Vagina (tissue), 2 donors: ENCODE results near the gene MEGF6. TPM values are rescaled to one million over a fixed set of nuclear protein-coding genes. Genes with fewer than 3 reads are reported as not detected.

Experiments used
- DNase-seq, 2 donors: peaks; one replicate each; pipeline ENCODE4 v3.0.0-alpha.2; 2017; ENCODE audit errors: extremely low spot score in 2 of 2
- H3K27ac ChIP-seq: fragments of 200-600 bp; sonication (generic); one replicate; pipeline ENCODE4 v1.5.1; 2019
- H3K27me3 ChIP-seq: fragments of 200-600 bp; sonication (generic); one replicate; pipeline ENCODE4 v1.5.1; 2019
- H3K36me3 ChIP-seq, 2 donors: fragments of 200-600 bp; sonication (generic); one replicate each; pipeline ENCODE4 v1.5.1; 2017 to 2019
- H3K4me1 ChIP-seq: fragments of 200-600 bp; sonication (generic); one replicate; pipeline ENCODE4 v1.5.1; 2019
- H3K4me3 ChIP-seq, 2 donors: fragments of 200-600 bp; sonication (generic); 1 replicate in 1 of 2; 2 replicates in 1 of 2; pipeline ENCODE4 v1.5.1; 2016 to 2019
- H3K9me3 ChIP-seq: fragments of 200-600 bp; sonication (generic); one replicate; pipeline ENCODE4 v1.5.1; 2019
- POLR2A ChIP-seq, 2 donors: fragments of 450-650 bp; IDR thresholded peaks; one replicate each; pipeline ENCODE4 v1.6.1; 2017; ENCODE audit warnings: antibody characterized with exemption in 2 of 2, mild to moderate bottlenecking in 2 of 2, moderate library complexity in 2 of 2
- POLR2AphosphoS5 ChIP-seq, 2 donors: sonication (generic); formaldehyde crosslinking; IDR thresholded peaks; one replicate each; pipeline ENCODE4 v1.9.0; 2017; ENCODE audit warnings: antibody characterized with exemption in 2 of 2, mild to moderate bottlenecking in 2 of 2, low read depth in 1 of 2; ENCODE audit not compliant: insufficient read depth in 1 of 2
- intact Hi-C: fragments of 100-400 bp; cut with DNase I; formaldehyde crosslinking; loops from one replicate; pipeline ENCODE4 v1.15.1; 2023
- total RNA-seq: library from RNA; depleted of rRNA; stranded (reverse); fragments of >200 nt; gene quantifications from one replicate; pipeline ENCODE4 v1.2.3, GENCODE V29; 2016
- TF ChIP-seq, protein P1 (sequence below), 3 experiments: fragments of 450-650 bp in 2 of 3; fragments of 200-600 bp in 1 of 3; sonication (generic) in 1 of 3; IDR thresholded peaks; one replicate each; pipeline ENCODE4 v1.5.1; 2017 to 2019; ENCODE audit warnings: antibody characterized with exemption in 3 of 3, mild to moderate bottlenecking in 2 of 3, moderate library complexity in 2 of 3

Gene MEGF6
- total RNA-seq, 1 donor from 2014 or later: 37.6 TPM

DNA sequence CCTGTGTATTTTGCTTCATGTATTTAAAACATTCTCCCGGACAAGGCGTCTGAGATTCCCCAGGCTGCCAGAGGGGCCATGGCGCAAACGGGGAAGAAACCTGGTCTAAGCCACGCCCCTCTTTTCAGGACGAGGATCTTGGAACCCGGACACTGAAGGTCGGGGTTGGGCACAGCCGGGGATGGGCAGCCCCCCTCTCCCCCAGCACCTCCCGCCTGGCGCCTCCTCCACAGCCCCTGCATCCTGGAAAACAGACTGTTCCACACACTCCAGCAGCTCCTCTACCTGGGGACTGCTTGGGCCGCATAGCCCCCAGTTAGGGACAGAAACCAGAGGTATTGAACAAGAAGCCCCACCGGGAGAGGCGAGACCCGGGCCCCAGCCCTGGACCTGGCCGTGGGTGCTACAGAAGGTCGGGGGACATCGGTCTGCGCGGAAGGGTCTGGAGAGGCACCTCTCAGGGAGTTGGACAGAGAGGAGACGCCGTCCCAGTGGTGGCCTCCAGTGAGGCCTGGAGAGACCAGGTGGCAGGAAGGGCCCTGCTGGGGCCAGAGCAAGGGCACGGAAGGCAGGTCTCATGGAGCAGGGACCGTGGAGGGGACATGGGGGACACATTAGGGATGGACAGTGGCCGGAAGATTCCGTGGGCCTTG, 46.4 kb upstream of the MEGF6 start:
- no peak for DNase-seq
- no peaks in the 10 kb centered on the region for H3K4me1 ChIP-seq

DNA sequence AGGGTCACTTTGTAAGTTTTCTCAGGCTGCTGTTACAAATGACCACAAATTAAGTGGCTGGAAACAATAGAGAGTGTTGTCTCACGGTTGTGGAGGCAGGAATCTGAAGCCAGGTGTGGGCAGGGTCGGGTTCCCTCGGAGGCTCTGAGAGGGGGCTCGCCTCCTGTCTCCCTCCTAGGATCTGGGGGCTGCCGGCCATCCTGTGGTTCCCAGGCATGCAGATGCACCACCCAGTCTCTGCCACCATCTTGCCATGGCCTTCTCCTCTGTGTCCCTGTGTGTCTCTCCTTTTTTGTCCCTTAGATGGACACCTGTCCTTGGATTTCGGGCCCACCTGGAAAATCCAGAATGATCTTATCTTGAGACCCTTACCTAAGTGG, 45.8 kb upstream of the MEGF6 start:
- Histone ChIP-seq H3K27ac (no peak overlapping the region), H3K4me3 (no peak overlapping the region), H3K36me3 (no peaks in the 10 kb centered on the region), H3K4me1 (peaks cover under 1% of the 10 kb centered on the region), H3K9me3 (no peaks in the 10 kb centered on the region), H3K27me3 (no peaks in the 10 kb centered on the region)
- intact Hi-C loops: no loop called here
- TF ChIP-seq, protein P1, sequence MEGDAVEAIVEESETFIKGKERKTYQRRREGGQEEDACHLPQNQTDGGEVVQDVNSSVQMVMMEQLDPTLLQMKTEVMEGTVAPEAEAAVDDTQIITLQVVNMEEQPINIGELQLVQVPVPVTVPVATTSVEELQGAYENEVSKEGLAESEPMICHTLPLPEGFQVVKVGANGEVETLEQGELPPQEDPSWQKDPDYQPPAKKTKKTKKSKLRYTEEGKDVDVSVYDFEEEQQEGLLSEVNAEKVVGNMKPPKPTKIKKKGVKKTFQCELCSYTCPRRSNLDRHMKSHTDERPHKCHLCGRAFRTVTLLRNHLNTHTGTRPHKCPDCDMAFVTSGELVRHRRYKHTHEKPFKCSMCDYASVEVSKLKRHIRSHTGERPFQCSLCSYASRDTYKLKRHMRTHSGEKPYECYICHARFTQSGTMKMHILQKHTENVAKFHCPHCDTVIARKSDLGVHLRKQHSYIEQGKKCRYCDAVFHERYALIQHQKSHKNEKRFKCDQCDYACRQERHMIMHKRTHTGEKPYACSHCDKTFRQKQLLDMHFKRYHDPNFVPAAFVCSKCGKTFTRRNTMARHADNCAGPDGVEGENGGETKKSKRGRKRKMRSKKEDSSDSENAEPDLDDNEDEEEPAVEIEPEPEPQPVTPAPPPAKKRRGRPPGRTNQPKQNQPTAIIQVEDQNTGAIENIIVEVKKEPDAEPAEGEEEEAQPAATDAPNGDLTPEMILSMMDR (IDR thresholded peaks at IDR 0.05): no peak
- no peak for DNase-seq

More for the DNA sequence above, 46.4 kb upstream of the MEGF6 start:
- intact Hi-C loops: no loop called here
- no peak overlapping the region for H3K27ac ChIP-seq
- no peak overlapping the region for H3K4me3 ChIP-seq
- H3K36me3 ChIP-seq: no peaks in the 10 kb centered on the region
- no peaks in the 10 kb centered on the region for H3K27me3 ChIP-seq
- TF ChIP-seq, protein P1 (IDR thresholded peaks at IDR 0.05): no peak
- TF ChIP-seq POLR2A (IDR thresholded peaks at IDR 0.05) (no peak), POLR2AphosphoS5 (IDR thresholded peaks at IDR 0.05; ENCODE audit: insufficient read depth in 1 of 2, low read depth in 1 of 2) (no peak)
- H3K9me3 ChIP-seq: no peaks in the 10 kb centered on the region

DNA sequence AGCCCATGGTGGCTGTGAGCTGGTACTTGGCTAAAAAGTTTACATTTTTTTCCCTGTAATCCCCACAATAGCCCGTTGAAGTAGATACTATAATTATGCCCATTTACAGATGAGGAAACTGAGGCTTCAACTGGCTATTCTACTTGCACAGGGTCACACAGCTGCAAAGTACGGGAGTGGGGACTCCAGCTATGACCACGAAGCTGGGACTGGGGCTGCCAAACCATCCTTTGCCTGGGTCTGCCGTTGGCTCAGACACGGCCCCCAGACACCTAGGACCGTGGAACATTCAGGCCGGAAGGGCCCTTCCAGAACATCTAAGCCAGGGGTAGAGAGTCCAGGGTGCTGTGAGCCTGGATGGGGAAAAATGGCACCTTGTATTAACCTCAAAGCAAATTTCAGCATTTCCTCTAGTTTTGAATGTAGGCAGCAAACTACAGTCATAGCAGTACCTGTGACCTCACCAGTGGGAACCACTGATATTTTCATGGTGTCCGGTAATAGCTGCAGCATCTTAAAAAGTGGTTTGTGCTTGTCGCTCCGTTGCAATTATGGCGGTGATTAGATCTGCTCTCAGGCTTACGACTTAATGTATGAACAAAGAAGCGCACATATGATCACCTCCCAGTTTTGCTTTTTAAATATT, 45.3 kb upstream of the MEGF6 start:
- H3K27me3 ChIP-seq: peaks cover 3% of the 10 kb centered on the region
- H3K4me3 ChIP-seq: no peak overlapping the region
- no peak for DNase-seq
- no peak overlapping the region for H3K27ac ChIP-seq
- H3K36me3 ChIP-seq: no peaks in the 10 kb centered on the region
- intact Hi-C loops: no loop called here
- TF ChIP-seq, protein P1 (IDR thresholded peaks at IDR 0.05): no peak
- TF ChIP-seq POLR2A (IDR thresholded peaks at IDR 0.05) (no peak), POLR2AphosphoS5 (IDR thresholded peaks at IDR 0.05; ENCODE audit: insufficient read depth in 1 of 2, low read depth in 1 of 2) (no peak)
- H3K9me3 ChIP-seq: no peaks in the 10 kb centered on the region
- H3K4me1 ChIP-seq: peaks cover 6% of the 10 kb centered on the region

DNA sequence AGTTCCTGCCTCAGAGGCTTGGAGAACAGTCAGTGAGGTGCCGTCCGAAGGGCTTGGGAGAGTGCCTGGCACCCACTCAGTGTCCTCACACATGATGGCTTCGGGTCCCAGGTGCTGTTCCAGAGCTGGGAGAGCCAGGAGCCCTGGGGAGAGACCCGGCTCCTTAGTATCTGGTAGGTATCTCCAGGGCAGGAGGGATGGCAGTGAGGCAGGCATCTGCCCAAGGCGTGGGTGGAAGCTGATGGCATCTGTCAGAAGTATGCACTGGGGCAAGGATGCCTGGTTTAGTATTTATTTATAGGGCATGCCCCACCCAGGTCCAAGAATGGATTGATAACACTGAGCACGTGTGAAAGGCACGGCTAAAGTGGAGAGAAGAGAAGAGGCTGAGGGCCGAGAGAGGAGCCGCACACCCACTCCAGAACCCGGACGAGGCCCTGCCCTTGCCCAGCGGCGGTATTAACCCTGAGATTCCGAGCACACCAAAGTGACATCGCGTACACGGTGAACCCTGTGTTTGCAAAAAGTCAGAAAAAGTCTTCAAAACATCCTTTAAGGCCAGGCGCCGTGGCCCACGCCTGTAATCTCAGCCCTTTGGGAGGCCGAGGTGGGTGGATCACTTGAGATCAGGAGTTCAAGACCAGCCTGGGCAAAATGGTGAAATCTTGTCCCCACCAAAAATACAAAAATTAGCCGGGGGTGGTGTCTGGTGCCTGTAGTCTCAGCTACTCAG, 43.4 kb upstream of the MEGF6 start:
- Histone ChIP-seq H3K27me3 (peaks cover 14% of the 10 kb centered on the region), H3K4me3 (no peak overlapping the region), H3K9me3 (no peaks in the 10 kb centered on the region), H3K4me1 (peaks cover 19% of the 10 kb centered on the region), H3K36me3 (no peaks in the 10 kb centered on the region), H3K27ac (no peak overlapping the region)
- TF ChIP-seq POLR2A (IDR thresholded peaks at IDR 0.05) (no peak), POLR2AphosphoS5 (IDR thresholded peaks at IDR 0.05; ENCODE audit: insufficient read depth in 1 of 2, low read depth in 1 of 2) (no peak)
- TF ChIP-seq, protein P1 (IDR thresholded peaks at IDR 0.05): no peak
- DNase-seq: no peak
- intact Hi-C loops: no loop called here

DNA sequence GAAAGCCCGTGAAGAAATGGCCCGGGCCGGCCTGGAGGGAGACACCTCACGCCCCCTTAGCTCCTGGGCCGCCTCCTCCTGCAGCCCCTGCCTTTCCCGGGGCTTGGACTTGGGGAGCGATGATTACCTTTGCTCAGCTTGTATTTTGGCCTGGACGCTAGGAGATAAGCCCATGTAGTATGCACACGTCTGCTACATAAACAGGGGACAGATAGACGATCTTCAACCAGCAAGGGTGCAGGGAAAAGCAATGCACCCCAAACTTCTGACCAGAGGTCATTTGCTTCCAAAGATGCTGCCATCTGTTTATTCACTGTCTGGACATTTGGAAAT, 41.9 kb upstream of the MEGF6 start:
- H3K4me3 ChIP-seq: peak overlapping the region in 1 of 2 donors; percentile 45
- peaks cover 14% of the 10 kb centered on the region for H3K27me3 ChIP-seq

More for the DNA sequence above, 41.9 kb upstream of the MEGF6 start:
- intact Hi-C loops: no loop called here
- H3K27ac ChIP-seq: no peak overlapping the region
- no peaks in the 10 kb centered on the region for H3K9me3 ChIP-seq
- DNase-seq: no peak
- TF ChIP-seq POLR2AphosphoS5 (IDR thresholded peaks at IDR 0.05; ENCODE audit: insufficient read depth in 1 of 2, low read depth in 1 of 2) (no peak), POLR2A (IDR thresholded peaks at IDR 0.05) (no peak)
- TF ChIP-seq, protein P1 (IDR thresholded peaks at IDR 0.05): no peak
- H3K36me3 ChIP-seq: no peaks in the 10 kb centered on the region
- H3K4me1 ChIP-seq: peaks cover 32% of the 10 kb centered on the region
